Subcutaneous adipose tissue (tissue), 4 donors: ENCODE measurements around the gene IL13RA1. TPM values are rescaled to one million over a fixed set of nuclear protein-coding genes. Genes with fewer than 3 reads are reported as not detected.

Experiments
- total RNA-seq, 4 donors: library from RNA; depleted of rRNA; stranded (reverse); fragments of >200 nt; gene quantifications; one replicate each; pipeline ENCODE4 v1.1.0, GENCODE V29; 2016
- TF ChIP-seq, protein P1 (sequence below): fragments of 450-650 bp; IDR thresholded peaks from one replicate; pipeline ENCODE4 v1.5.1; 2016; ENCODE audit warnings: low read depth, mild to moderate bottlenecking, control low read depth, antibody characterized with exemption, moderate library complexity

Gene IL13RA1
- total RNA-seq, 4 donors from 2014 or later, result 61.0 to 177 (median 82.9) TPM

- TF ChIP-seq, protein P1, sequence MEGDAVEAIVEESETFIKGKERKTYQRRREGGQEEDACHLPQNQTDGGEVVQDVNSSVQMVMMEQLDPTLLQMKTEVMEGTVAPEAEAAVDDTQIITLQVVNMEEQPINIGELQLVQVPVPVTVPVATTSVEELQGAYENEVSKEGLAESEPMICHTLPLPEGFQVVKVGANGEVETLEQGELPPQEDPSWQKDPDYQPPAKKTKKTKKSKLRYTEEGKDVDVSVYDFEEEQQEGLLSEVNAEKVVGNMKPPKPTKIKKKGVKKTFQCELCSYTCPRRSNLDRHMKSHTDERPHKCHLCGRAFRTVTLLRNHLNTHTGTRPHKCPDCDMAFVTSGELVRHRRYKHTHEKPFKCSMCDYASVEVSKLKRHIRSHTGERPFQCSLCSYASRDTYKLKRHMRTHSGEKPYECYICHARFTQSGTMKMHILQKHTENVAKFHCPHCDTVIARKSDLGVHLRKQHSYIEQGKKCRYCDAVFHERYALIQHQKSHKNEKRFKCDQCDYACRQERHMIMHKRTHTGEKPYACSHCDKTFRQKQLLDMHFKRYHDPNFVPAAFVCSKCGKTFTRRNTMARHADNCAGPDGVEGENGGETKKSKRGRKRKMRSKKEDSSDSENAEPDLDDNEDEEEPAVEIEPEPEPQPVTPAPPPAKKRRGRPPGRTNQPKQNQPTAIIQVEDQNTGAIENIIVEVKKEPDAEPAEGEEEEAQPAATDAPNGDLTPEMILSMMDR, result no peak
Observed at GRCh38 chrX:118723376-118723775, 4.0 kb upstream of the IL13RA1 start.

GRCh38 chrX:118724365-118724764, 3.0 kb upstream of the IL13RA1 start:
- TF ChIP-seq, protein P1, result no peak

DNA sequence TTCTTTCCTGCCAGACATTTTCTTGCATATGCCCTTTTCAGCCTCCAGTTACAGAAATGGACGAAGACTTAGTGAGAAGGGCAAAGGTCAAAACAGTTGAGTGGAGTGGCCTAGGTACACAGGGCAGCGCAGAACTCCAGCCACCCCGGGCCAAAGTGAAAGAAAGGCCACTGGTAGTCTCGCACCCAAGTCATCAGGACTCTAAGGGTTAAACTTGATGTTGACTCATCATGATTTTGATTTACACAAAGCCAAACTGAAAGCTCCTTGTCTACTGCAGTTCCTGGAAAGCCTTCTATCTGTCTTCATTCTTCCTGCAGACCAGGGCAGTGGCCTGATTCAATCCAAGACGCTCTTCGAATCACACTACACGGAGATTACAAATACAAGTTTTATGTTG, 2.6 kb upstream of the IL13RA1 start:
- TF ChIP-seq, protein P1, result no peak

- TF ChIP-seq, protein P1, result no peak
Observed at GRCh38 chrX:118726396-118726795, 1.0 kb upstream of the IL13RA1 start.

- TF ChIP-seq, protein P1, result no peak
Observed at GRCh38 chrX:118727686-118728339, 407 bp downstream of the IL13RA1 start.

GRCh38 chrX:118729042-118729652, 1.7 kb downstream of the IL13RA1 start:
- TF ChIP-seq, protein P1, result no peak

- TF ChIP-seq, protein P1, result no peak
Observed at GRCh38 chrX:118730500-118731247, 3.3 kb downstream of the IL13RA1 start.
